Measurements from ENCODE around the gene CAMLG.

GRCh38 chr5:134758176-134758503 lies 19.8 kb downstream of the CAMLG start:
- TF ChIP-seq, protein P1, sequence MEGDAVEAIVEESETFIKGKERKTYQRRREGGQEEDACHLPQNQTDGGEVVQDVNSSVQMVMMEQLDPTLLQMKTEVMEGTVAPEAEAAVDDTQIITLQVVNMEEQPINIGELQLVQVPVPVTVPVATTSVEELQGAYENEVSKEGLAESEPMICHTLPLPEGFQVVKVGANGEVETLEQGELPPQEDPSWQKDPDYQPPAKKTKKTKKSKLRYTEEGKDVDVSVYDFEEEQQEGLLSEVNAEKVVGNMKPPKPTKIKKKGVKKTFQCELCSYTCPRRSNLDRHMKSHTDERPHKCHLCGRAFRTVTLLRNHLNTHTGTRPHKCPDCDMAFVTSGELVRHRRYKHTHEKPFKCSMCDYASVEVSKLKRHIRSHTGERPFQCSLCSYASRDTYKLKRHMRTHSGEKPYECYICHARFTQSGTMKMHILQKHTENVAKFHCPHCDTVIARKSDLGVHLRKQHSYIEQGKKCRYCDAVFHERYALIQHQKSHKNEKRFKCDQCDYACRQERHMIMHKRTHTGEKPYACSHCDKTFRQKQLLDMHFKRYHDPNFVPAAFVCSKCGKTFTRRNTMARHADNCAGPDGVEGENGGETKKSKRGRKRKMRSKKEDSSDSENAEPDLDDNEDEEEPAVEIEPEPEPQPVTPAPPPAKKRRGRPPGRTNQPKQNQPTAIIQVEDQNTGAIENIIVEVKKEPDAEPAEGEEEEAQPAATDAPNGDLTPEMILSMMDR (optimal IDR thresholded peaks at IDR 0.05 in 1 of 3, IDR thresholded peaks at IDR 0.05 in 1 of 3, conservative IDR thresholded peaks at IDR 0.05 in 1 of 3; ENCODE audit: extremely low read depth in 1 of 3, insufficient read depth in 2 of 3, low read length in 3 of 3) = no peak
- TF ChIP-seq EZH2 (IDR thresholded peaks at IDR 0.05; ENCODE audit: low read length) = no peak
